Smooth muscle cell (in vitro differentiated cells): ENCODE results near the gene NCOA3. TPM values are rescaled to one million over a fixed set of nuclear protein-coding genes. Genes with fewer than 3 reads are reported as not detected.

Experiments
- DNase-seq: peaks from one replicate; lab custom pipeline; 2025; ENCODE audit not compliant: unreplicated experiment; lab: John Stamatoyannopoulos, UW
- H2AFZ ChIP-seq: fragments of 200-600 bp; sonication (generic); 2 replicates; pipeline ENCODE4 v1.6.0; 2016; ENCODE audit warnings: antibody characterized with exemption, low read depth, mild to moderate bottlenecking
- H3F3A ChIP-seq: fragments of 200-600 bp; sonication (generic); 2 replicates; pipeline ENCODE4 v1.6.0; 2017; ENCODE audit warnings: antibody characterized with exemption, low read depth
- H3K27ac ChIP-seq: fragments of 200-600 bp; sonication (generic); 2 replicates; pipeline ENCODE4 v1.5.1; 2016; ENCODE audit warnings: low read depth, mild to moderate bottlenecking
- H3K27me3 ChIP-seq: fragments of 200-600 bp; sonication (generic); 2 replicates; pipeline ENCODE4 v1.6.1; 2016; ENCODE audit warnings: low read depth, mild to moderate bottlenecking
- H3K36me3 ChIP-seq: fragments of 200-600 bp; sonication (generic); 2 replicates; pipeline ENCODE4 v1.5.1; 2016; ENCODE audit warnings: low read depth
- H3K4me1 ChIP-seq: fragments of 200-600 bp; sonication (generic); 2 replicates; pipeline ENCODE4 v1.5.1; 2016; ENCODE audit warnings: low read depth
- H3K4me2 ChIP-seq: fragments of 200-600 bp; sonication (generic); 2 replicates; pipeline ENCODE4 v1.6.0; 2016; ENCODE audit warnings: mild to moderate bottlenecking
- H3K4me3 ChIP-seq: fragments of 200-600 bp; sonication (generic); 2 replicates; pipeline ENCODE4 v1.5.1; 2016; ENCODE audit warnings: mild to moderate bottlenecking
- H3K79me2 ChIP-seq: fragments of 200-600 bp; sonication (generic); 2 replicates; pipeline ENCODE4 v1.6.0; 2016; ENCODE audit warnings: low read depth, mild to moderate bottlenecking
- H3K9ac ChIP-seq: fragments of 200-600 bp; sonication (generic); 2 replicates; pipeline ENCODE4 v1.6.0; 2016; ENCODE audit warnings: low read depth
- H3K9me3 ChIP-seq: fragments of 200-600 bp; sonication (generic); replicated peaks from 2 replicates; pipeline ENCODE4 v1.5.1; 2016; ENCODE audit warnings: low read depth
- H4K20me1 ChIP-seq: fragments of 200-600 bp; sonication (generic); 2 replicates; pipeline ENCODE4 v1.6.0; 2016; ENCODE audit warnings: low read depth
- WGBS: methylation state at CpG from one replicate; pipeline ENCODE4 v1.1.7; 2016; ENCODE audit warnings: low lambda C conversion rate; 5-methylcytosine and 5-hydroxymethylcytosine counted together
- polyA plus RNA-seq: library from polyadenylated mRNA; unstranded; fragments of >200 nt; fragmentation: Nextera tagmentation; extraction: Ambion mirVana; gene quantifications from 2 replicates; pipeline ENCODE4 v1.2.1, GENCODE V29; 2016
- total RNA-seq: library from RNA; depleted of rRNA; stranded (reverse); fragments of >200 nt; gene quantifications from 2 replicates; pipeline ENCODE4 v1.2.3, GENCODE V29; 2014
- TF ChIP-seq, protein P1 (sequence below): fragments of 200-600 bp; sonication (generic); IDR thresholded peaks from 2 replicates; pipeline ENCODE4 v1.5.1; 2017; ENCODE audit warnings: borderline replicate concordance, mild to moderate bottlenecking, antibody characterized with exemption; ENCODE audit not compliant: insufficient read depth, poor library complexity, severe bottlenecking

NCOA3 gene
- total and polyA plus RNA-seq, 2 experiments from 2014 or later = 6.0 to 28.4 TPM

- H3F3A ChIP-seq = no peaks in the 10 kb centered on the region
Measured at GRCh38 chr20:47674686-47675085, 173.0 kb downstream of the NCOA3 start.

DNA sequence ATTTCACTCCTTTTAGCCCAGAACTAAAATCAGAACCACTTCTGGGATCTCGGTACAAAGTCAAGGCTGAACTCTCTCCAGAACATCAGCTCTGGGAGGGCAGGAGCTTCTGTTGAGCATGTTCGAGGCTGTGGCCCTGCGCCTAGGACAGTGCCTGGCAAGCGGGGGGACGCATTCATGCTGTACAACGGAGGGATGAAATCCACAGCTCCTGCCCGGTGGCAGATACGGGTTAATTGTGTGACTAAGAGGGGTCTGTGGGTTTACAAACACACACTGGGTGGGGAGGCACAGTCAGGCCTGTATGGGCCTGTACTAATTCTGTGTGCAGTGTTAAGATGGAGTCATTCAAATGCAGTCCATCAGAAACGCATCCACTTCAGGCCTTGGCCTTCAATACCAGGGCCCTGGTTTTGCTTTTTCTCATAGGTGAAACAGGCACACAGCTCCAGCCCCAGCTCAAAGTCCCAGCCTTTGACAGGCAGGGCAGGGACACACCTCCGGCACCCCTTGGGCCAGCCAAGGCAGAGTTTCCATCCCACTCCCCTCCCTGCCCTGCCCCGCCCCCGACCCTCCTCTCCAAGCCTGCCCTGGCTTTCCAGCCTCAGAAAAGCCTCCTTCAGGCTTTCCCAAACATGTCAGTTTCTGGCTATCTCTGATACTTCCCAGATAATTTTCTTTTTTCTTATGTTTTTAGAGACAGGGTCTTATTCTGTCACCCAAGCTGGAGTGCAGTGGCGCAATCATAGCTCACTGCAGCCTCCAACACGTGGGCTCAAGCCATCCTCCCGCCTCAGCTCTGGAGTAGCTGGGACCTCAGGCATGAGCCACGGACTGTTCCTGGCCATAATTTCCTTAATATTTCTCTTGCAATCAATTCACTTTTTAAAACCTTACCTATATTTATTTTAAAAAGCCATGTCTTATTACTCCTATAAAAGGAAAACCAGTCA, 173.8 kb downstream of the NCOA3 start:
- Histone ChIP-seq H3K9ac (no peak overlapping the region), H3K36me3 (no peaks in the 10 kb centered on the region), H3K4me2 (no peak overlapping the region), H3K4me1 (no peaks in the 10 kb centered on the region), H3K27me3 (no peaks in the 10 kb centered on the region), H3K79me2 (no peaks in the 10 kb centered on the region), H4K20me1 (no peaks in the 10 kb centered on the region), H3K9me3 (no peaks in the 10 kb centered on the region), H3K4me3 (no peak overlapping the region), H3F3A (no peaks in the 10 kb centered on the region), H3K27ac (no peak overlapping the region), H2AFZ (no peak overlapping the region)
- TF ChIP-seq, protein P1, sequence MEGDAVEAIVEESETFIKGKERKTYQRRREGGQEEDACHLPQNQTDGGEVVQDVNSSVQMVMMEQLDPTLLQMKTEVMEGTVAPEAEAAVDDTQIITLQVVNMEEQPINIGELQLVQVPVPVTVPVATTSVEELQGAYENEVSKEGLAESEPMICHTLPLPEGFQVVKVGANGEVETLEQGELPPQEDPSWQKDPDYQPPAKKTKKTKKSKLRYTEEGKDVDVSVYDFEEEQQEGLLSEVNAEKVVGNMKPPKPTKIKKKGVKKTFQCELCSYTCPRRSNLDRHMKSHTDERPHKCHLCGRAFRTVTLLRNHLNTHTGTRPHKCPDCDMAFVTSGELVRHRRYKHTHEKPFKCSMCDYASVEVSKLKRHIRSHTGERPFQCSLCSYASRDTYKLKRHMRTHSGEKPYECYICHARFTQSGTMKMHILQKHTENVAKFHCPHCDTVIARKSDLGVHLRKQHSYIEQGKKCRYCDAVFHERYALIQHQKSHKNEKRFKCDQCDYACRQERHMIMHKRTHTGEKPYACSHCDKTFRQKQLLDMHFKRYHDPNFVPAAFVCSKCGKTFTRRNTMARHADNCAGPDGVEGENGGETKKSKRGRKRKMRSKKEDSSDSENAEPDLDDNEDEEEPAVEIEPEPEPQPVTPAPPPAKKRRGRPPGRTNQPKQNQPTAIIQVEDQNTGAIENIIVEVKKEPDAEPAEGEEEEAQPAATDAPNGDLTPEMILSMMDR = no peak
- DNase-seq = no peak
- WGBS = 84% methylated on average over 16 of the region's 16 CpGs

More at GRCh38 chr20:47674686-47675085, 173.0 kb downstream of the NCOA3 start:
- no peak overlapping the region for H3K4me2 ChIP-seq
- WGBS = 89% methylated on average over 12 of the region's 14 CpGs
- H3K27me3 ChIP-seq = no peaks in the 10 kb centered on the region
- H2AFZ ChIP-seq = no peak overlapping the region
- H3K4me1 ChIP-seq = no peaks in the 10 kb centered on the region
- TF ChIP-seq, protein P1 = no peak
- H3K9me3 ChIP-seq = no peaks in the 10 kb centered on the region
- H3K4me3 ChIP-seq = no peak overlapping the region
- no peaks in the 10 kb centered on the region for H3K36me3 ChIP-seq
- no peak overlapping the region for H3K9ac ChIP-seq
- H3K79me2 ChIP-seq = no peaks in the 10 kb centered on the region
- no peaks in the 10 kb centered on the region for H4K20me1 ChIP-seq
- no peak overlapping the region for H3K27ac ChIP-seq
- no peak for DNase-seq

DNA sequence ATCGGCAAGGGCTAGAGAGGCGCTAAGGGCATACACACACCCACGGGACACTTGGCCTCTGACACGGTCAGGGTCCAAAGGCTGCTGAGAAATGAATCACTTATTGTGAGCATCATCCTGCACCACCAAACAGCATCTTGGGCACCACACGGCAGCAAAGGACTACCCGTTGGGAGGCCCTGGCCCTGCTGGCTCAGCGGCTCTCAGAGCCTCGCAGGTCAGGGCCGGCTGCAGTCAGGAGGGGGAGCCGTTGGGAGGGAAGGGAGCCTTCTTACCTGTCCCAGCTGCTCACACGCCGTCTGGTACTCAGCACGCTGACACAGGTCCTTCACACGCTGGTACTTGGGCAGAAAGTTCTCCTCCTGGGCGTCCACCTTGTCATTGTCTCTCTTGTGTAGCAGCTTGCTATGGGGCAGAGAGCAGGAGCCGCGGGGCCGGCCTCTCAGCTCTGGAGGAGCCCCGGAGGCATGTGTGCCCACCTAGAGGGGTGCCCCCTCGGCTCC, 174.6 kb downstream of the NCOA3 start:
- Histone ChIP-seq H3K4me1 (no peaks in the 10 kb centered on the region), H3K27ac (no peak overlapping the region), H3K36me3 (no peaks in the 10 kb centered on the region), H3K9ac (no peak overlapping the region), H3K79me2 (no peaks in the 10 kb centered on the region), H3K4me3 (no peak overlapping the region), H3F3A (no peaks in the 10 kb centered on the region), H3K4me2 (no peak overlapping the region), H3K27me3 (no peaks in the 10 kb centered on the region), H2AFZ (no peak overlapping the region), H3K9me3 (no peaks in the 10 kb centered on the region), H4K20me1 (no peaks in the 10 kb centered on the region)
- WGBS = 81% methylated on average over 20 of the region's 20 CpGs
- no peak for DNase-seq
- TF ChIP-seq, protein P1 = no peak
